Tibial artery (tissue), 4 donors: Measurements from ENCODE around the gene COG1.

ENCODE experiments used
- DNase-seq, 2 donors: peaks; one replicate each; pipeline ENCODE4 v3.0.0-alpha.2; 2019
- H3K27ac ChIP-seq, 2 donors: fragments of 200-600 bp; sonication (generic) in 1 of 2; 1 replicate in 1 of 2; 2 replicates in 1 of 2; pipeline ENCODE4 v1.5.1; 2018 to 2019; ENCODE audit warnings: mild to moderate bottlenecking in 1 of 2
- H3K27me3 ChIP-seq, 2 donors: fragments of 200-600 bp; sonication (generic) in 1 of 2; one replicate each; pipeline versions ENCODE4 v1.5.1 to v1.6.0; 2016 to 2019
- H3K36me3 ChIP-seq, 3 donors: fragments of 200-600 bp; sonication (generic) in 2 of 3; one replicate each; pipeline ENCODE4 v1.5.1; 2016 to 2019; ENCODE audit warnings: mild to moderate bottlenecking in 2 of 3
- H3K4me1 ChIP-seq, 4 donors: fragments of 200-600 bp; sonication (generic) in 2 of 4; 1 replicate in 3 of 4; 2 replicates in 1 of 4; pipeline ENCODE4 v1.5.1; 2016 to 2019
- H3K4me3 ChIP-seq, 2 donors: fragments of 200-600 bp; sonication (generic) in 1 of 2; 1 replicate in 1 of 2; 2 replicates in 1 of 2; pipeline ENCODE4 v1.5.1; 2018 to 2019; ENCODE audit warnings: mild to moderate bottlenecking in 2 of 2
- H3K9me3 ChIP-seq, 3 donors: fragments of 200-600 bp; sonication (generic) in 1 of 3; one replicate each; pipeline ENCODE4 v1.5.1; 2016 to 2019
- intact Hi-C: fragments of 100-400 bp; cut with DNase I; formaldehyde crosslinking; loops from one replicate; pipeline ENCODE4 v1.15.0; 2023; ENCODE audit warnings: low total_unique reads
- TF ChIP-seq, protein P1 (sequence below), 2 experiments: fragments of 200-600 bp in 1 of 2; fragments of 450-650 bp in 1 of 2; IDR thresholded peaks; one replicate each; pipeline ENCODE4 v1.5.1; 2017 to 2019; ENCODE audit warnings: antibody characterized with exemption in 2 of 2, mild to moderate bottlenecking in 1 of 2, moderate library complexity in 1 of 2

Gene COG1

DNA sequence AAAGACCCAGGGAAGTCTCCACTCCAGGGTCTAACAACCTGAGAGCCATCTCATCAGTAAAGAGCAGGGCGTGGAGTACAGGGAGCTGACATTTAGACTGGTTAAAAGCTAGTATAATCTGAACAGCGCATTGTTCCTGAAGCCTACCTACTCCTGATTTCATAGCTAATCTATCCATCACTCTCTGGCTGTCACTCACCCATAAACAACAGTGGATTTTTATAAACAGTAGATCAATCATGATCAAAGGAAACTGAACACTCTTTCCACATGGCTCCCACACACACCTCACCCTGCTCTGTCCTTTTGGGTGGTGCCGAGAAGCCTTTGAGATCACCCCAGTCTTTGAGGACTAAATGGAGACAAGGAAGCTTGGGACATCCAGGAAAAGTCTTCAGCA, 13.0 kb upstream of the COG1 start:
- intact Hi-C loops: no loop called here
- Histone ChIP-seq H3K4me3 (no peak overlapping the region), H3K9me3 (no peaks in the 10 kb centered on the region), H3K27ac (no peak overlapping the region), H3K4me1 (no peaks in the 10 kb centered on the region), H3K27me3 (no peaks in the 10 kb centered on the region), H3K36me3 (no peaks in the 10 kb centered on the region)
- TF ChIP-seq, protein P1, sequence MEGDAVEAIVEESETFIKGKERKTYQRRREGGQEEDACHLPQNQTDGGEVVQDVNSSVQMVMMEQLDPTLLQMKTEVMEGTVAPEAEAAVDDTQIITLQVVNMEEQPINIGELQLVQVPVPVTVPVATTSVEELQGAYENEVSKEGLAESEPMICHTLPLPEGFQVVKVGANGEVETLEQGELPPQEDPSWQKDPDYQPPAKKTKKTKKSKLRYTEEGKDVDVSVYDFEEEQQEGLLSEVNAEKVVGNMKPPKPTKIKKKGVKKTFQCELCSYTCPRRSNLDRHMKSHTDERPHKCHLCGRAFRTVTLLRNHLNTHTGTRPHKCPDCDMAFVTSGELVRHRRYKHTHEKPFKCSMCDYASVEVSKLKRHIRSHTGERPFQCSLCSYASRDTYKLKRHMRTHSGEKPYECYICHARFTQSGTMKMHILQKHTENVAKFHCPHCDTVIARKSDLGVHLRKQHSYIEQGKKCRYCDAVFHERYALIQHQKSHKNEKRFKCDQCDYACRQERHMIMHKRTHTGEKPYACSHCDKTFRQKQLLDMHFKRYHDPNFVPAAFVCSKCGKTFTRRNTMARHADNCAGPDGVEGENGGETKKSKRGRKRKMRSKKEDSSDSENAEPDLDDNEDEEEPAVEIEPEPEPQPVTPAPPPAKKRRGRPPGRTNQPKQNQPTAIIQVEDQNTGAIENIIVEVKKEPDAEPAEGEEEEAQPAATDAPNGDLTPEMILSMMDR (IDR thresholded peaks at IDR 0.05): no peak
- no peak for DNase-seq

- intact Hi-C loops: no loop called here
- DNase-seq: peak in 1 of 2 donors; percentile 23
Observed at GRCh38 chr17:73182616-73183310, 10.1 kb upstream of the COG1 start.

GRCh38 chr17:73184136-73184993, 8.5 kb upstream of the COG1 start:
- H3K27me3 ChIP-seq: no peaks in the 10 kb centered on the region
- H3K9me3 ChIP-seq: no peaks in the 10 kb centered on the region
- intact Hi-C loops: no loop called here
- TF ChIP-seq, protein P1 (IDR thresholded peaks at IDR 0.05): no peak
- H3K27ac ChIP-seq: no peak overlapping the region
- H3K4me1 ChIP-seq: no peaks in the 10 kb centered on the region
- H3K4me3 ChIP-seq: no peak overlapping the region
- DNase-seq: no peak
- H3K36me3 ChIP-seq: no peaks in the 10 kb centered on the region

More at GRCh38 chr17:73182616-73183310, 10.1 kb upstream of the COG1 start:
- H3K4me1 ChIP-seq: no peaks in the 10 kb centered on the region
- TF ChIP-seq, protein P1 (IDR thresholded peaks at IDR 0.05): no peak
- no peaks in the 10 kb centered on the region for H3K27me3 ChIP-seq
- no peaks in the 10 kb centered on the region for H3K36me3 ChIP-seq
- no peaks in the 10 kb centered on the region for H3K9me3 ChIP-seq
- no peak overlapping the region for H3K27ac ChIP-seq
- no peak overlapping the region for H3K4me3 ChIP-seq

DNA sequence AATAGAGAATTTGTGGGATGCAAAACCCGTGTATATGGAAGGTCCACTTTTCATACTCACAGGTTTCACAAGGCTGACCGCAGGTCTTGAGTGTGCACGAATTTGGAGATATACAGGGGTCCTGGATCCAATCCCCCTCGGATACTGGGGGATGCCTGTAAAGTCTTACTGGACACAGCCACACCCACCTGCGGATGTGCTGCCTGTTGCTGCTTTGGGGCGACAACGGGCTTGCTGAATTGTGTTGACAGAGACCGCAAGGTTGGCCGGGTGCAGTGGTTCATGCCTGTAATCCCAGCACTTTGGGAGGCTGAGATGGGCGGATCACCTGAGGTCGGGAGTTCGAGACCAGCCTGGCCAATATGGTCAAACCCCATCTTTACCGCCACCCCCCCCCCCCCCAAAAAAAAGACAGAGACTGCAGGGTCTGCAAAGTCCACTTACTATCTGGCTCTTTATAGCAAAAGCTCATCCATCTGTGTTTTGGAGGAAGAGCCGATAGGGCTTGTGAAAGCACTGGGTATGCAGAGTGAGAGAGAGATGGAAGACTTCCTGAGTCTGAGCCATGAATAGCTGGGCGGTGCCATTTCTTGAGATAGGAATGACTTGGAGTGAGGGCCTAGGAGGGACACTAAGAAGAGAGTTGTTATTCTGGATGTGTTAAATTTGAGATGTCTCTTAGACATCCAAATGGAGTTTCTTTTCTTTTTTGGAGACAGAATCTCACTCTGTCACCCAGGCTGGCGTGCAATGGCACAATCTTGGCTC, 6.4 kb upstream of the COG1 start:
- Histone ChIP-seq H3K4me3 (no peak overlapping the region), H3K27me3 (no peaks in the 10 kb centered on the region), H3K36me3 (no peaks in the 10 kb centered on the region), H3K4me1 (no peaks in the 10 kb centered on the region), H3K27ac (no peak overlapping the region), H3K9me3 (no peaks in the 10 kb centered on the region)
- intact Hi-C loops: no loop called here
- TF ChIP-seq, protein P1 (IDR thresholded peaks at IDR 0.05): no peak
- peak in 1 of 2 donors; percentile 33 for DNase-seq

- H3K9me3 ChIP-seq: no peaks in the 10 kb centered on the region
- TF ChIP-seq, protein P1 (IDR thresholded peaks at IDR 0.05): no peak
- no peak overlapping the region for H3K4me3 ChIP-seq
- peaks cover 0 to 6% (median 6%) of the 10 kb centered on the region in 4 donors for H3K4me1 ChIP-seq
- H3K36me3 ChIP-seq: no peaks in the 10 kb centered on the region
- intact Hi-C loops: no loop called here
- H3K27ac ChIP-seq: no peak overlapping the region
- DNase-seq: no peak
- no peaks in the 10 kb centered on the region for H3K27me3 ChIP-seq
Observed at GRCh38 chr17:73187203-73187769, 5.6 kb upstream of the COG1 start.
